Pulmonary artery endothelial cell (primary cell): ENCODE data around the gene TEAD3. TPM values are rescaled to one million over a fixed set of nuclear protein-coding genes. Genes with fewer than 3 reads are reported as not detected.
"Not testable (repeated sequence)": the region's sequence is repeated elsewhere in the genome, so short reads cannot be mapped to it uniquely, and the experiment has no call there.

Source experiments
- DNase-seq: peaks from one replicate; pipeline ENCODE4 v3.0.0-alpha.2; 2011; ENCODE audit warnings: low read depth, low spot score
- total RNA-seq: library from RNA; depleted of rRNA; stranded (reverse); fragments of >200 nt; gene quantifications from 2 replicates; pipeline ENCODE4 v1.2.3, GENCODE V29; 2014

TEAD3 gene
- total RNA-seq, 1 donor from 2014 or later, result 0.33 TPM

DNA sequence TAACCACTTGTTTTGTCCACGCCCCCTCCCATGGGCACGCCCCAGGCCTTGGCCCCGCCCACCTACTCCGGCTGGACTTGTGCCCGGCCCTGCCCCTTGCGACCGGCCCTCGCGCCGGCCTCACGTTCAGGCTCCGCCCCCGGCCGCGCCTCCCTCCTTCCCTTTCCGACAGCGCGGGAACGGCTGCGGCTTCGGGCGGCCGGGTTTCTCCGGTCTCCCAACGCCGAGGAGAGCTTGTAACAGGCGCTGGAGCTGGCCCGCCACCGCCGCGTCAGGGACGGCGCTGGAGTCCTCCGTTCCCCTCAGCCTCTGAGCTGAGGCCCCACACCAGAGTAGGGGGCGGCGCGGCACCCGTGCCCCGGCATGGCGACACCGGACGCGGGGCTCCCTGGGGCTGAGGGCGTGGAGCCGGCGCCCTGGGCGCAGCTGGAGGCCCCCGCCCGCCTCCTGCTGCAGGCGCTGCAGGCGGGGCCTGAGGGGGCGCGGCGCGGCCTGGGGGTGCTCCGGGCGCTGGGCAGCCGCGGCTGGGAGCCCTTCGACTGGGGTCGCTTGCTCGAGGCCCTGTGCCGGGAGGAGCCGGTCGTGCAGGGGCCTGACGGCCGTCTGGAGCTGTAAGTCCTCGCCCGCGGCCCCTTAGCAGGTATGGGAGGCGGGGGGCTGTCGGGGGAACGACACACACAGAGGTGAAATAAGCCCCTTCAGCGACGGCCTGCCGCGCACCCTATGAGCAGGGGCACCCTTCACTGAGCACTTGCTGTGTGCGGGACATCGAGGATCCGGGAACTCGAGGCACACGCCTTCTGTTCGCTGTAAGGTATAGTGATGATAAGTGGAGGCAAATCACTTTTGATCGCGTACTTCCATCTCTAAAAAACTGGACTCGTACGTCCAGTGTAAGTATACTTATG, 44.4 kb downstream of the TEAD3 start, which contains the start of gene FANCE:
TSS of gene FANCE (plus strand) at position 156 of the 908 bp plus-strand sequence. CDS start at position 364, 208 bp downstream.
- DNase-seq, result peak; percentile 66

DNA sequence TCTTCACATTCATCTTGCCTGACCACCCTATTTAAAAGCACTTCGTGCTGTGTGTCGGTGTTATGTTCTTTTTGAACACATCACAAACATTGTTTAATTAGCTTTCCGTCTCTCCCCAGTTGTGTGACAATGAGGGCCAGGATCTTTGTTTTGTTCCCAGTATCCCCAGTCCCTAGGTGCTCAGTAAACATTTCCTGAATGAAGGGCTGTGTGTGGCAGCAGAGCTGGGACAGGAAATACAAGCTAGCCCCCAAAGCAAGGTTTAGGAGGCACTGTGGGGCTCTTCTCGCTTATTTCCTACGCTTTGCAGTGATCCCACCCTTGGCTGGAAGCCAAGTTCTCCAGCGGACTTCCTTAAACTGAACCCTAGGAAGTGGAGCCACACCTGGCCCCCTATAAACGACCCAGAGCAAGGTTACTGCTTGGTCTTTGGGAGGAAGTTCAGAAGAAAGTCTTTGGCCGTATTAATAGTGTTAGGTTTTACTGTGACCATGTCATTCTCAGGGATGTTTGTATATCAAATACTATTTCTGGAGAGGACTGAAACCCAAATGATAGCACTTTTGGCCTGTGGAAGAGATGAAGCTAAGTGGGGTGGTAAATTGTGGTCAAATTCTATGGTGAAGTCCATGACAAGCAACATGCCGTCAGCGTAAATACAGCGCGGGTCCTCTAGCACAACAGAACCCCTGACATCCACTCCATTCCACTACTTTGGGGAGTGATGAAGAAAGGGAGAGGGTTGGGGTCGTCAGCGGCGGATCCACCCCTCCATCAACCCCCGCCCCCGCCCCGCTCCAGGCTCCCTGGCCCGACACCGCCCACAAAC, 45.3 kb downstream of the TEAD3 start:
- DNase-seq, result no peak

DNA sequence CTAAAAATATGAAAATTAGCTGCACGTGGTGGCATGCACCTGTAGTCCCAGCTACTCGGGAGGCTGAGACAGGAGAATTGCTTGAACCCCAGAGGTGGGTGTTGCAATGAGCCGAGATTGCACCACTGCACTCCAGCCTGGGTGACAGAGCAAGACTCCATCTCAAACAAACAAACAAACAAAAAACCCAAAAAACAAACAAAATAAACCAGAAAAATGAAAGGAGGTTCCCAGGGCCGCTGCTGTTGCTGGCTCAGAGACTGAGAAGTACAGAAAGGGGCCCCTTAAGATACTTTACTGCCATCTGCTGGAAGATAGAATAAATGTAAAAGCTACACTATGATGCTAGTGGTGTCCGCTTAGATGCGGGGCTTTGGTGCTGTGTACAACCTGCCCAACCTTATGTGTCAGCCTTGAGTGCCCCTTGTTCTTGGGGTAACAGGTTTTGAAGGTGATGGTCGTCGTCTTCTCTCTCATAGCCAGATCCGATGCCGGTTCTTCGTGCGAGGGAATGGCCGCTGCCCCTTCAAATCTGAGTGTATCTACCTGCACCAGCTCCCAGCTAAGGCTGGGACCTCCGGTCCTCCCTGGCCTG, 47.5 kb downstream of the TEAD3 start:
- DNase-seq, result no peak

DNA sequence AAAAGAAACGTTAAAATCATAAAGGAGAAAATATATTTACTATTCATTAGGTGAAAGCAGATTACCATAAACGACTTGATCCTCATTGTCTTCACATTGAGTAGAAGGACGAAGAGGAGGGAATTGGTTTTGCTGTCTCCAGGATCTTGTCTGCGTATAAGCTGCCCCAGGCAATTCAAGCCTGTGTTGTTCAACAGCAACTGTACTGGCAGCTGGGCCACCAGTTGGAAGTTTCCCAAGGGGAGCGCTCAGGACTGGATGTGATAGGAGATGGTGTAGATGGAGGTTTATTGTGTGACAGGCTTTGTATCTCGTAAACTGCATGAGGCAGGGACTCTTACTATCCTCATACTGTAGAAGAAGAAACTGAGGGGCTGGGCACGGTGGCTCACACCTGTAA, 48.7 kb downstream of the TEAD3 start:
- no peak for DNase-seq

DNA sequence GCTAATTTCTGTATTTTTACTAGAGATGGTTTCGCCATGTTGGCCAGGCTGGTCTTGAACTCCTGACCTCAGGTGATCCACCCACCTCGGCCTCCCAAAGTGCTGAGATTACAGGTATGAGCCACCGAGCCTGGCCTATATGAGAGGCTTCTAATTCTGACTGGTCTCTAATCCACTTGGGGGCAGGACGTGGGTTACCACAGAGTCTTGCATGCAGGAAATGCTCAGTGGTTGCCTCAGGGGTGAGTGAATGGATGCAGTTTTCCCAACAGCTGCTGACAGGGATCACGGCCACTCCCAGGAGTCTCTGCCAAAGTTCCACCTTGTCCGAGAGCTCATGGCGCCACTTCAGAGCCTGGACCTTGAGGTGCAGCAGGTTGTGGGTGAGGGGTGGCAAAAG, 51.2 kb downstream of the TEAD3 start:
- DNase-seq, result no peak

DNA sequence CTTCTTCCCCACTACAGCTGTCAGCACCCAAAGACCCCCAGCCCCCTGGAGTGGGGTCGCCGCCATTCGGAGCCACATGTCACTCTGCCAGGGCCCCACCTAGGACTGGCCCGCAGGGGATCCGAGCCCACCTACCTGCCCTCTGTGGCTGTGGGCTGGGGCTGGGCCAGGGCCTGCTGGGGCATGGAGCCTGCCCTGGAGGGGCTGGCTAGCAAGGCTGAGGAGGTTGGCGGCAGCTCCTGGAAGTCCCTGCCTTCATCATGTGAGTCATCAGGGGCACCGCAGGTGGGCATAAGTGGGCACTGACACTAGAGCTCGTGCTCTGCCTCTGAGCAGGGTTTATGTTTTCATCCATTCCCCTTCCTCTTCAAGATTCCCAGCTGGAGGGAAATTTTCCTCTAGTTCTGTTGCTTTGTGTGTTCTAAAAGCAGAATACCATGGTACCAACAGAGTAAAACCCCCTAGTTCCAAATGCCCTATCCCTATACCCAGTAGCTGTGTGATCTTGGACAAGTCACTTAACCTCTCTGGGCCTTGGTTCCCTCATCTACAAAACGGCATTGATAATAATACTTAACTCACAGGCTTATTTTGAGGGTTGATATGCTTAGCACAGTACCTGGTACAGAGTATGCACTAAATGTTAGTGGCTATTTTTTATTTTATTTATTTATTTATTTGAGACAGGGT, 53.4 kb downstream of the TEAD3 start:
- no peak for DNase-seq

DNA sequence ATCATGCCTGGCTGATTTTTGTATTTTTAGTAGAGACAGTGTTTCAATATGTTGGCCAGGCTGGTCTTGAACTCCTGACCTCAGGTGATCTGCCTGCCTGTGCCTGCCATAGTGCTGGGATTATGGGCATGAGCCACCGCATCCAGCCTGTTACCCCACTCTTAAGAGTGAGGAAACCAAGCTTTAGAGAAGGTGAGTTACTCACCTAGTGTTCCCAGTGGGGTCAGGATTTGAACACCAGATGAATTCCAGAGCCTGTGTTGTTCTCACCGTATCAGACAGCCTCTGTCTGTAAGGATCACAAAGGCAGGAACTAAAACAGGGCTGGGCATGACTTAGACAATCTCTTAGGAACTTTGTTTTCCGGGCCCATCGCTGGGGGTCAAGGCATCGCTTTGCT, 54.2 kb downstream of the TEAD3 start:
- DNase-seq, result no peak

DNA sequence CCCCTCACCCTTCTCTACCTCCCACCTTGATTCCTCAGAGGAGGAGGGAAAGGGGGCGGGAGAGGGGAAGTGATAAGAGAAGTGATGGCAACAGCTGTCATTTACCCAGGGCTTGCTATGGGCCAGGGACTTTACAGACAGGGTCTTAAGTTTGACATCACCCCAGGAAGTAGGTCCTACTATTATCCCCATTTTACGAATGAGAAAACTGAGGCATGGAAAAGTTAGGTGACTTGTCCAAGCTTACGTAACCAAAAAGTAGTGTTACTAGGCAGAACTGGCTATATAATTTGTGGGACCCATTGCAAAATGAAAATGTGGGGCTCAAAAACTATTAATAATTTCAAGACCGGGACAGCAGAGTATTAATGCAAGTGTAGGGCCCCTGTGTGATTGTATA, 55.2 kb downstream of the TEAD3 start:
- DNase-seq, result no peak

DNA sequence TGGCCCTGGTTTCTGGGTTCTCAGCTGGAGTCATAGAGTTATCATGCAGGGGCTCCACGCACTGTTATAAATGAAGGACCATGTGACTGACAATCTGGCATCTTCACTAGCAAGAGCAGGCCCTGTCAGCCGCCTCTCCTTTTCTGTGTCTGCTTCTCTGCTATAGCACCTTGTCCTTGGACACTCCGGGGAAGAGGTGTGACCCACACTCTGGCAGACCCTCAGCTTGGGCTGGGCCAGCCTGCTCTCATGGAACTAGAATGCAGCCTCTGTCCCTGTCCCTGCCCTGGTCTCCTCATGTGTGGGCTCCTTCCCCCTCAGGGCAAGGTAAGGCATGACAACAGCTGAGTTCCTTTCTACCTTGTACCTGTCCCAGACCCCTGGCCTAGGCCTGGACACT, 55.7 kb downstream of the TEAD3 start:
- no peak for DNase-seq

DNA sequence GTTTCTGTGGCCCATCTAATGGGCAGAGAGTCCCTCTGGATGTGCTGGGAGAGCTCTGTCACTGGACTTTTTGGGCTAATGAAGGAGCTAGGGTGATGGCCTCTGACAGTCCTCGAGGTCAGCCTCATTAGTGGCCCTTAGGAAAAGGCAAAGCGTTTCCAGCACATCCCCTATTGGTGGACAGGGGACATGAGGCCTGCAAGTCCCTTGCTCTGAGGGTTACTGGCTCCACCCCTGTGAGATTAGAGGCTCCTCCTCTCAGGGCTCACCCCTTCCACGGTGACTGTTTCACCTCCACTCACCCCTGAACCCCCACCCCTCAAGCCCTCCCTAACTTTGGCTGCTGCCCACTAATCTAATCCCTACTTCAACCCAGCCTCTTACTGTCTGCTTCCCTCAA, 57.6 kb downstream of the TEAD3 start:
- DNase-seq, result no peak

DNA sequence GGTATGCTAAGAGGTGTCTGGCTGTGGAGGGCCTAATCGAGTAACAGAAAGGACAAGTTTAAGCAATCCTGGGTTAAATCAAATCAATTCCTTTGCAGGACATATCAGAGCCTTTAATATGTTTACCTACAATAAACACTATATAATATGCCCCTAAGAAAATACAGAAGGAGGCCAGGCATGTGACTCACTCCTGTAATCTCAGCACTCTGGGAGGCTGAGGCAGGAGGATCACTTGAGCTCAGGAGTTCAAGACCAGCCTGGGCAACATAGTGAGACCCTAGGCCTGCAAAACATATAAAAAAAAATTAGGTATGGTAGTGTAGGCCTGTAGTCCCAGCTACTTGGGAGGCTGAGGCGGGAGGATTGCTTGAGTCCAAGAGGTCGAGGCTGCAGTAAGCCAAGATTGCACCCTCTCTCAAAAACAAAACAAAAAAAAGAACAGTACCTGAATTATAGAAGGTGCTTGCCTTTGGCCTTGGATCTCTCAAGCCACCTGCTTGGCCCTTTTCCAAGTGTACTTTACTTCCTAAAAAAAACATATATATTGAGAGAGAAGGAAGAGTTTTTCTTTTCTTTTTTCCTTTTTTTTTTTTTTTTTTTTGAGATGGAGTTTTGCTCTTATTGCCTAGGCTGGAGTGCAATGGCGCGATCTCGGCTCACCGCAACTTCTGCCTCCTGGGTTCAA, 58.4 kb downstream of the TEAD3 start:
- not testable (repeated sequence) for DNase-seq

DNA sequence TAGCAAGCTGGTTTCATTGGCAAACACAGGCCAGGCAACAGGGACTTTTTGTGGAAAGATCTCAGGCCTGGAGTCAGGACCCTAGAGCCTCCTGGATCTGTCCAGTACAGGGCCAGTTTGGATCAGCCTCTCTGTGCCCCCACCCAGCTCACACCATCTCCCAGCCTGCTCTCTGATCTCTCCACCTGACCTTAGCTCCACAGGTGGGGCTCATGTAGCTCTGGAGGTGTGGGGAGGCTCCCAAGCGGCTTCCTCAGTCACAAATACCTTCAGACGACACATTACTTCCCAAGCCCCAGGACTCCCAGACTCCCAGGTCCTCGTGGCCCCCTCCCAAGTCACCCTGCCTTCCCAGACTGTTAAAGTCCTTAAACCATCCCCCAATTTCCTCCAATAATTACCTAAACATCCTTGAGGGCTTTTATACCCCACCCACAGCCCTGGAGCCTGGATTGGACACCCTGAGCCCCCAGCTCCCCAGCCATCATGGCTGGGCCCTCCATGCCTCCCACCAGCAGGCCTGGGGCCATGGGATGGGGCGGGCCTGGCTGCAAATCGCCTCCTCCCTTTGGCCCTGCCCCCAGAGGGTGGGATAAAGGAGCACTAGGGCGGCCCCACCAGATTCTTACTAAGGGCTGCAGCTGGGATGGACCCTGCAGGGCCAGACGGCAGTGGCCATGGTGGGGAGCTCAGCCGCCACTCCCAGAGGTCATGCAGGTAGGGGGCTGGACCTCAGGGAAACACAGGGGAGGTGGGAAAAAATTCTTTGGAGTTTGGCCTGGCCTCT, 60.6 kb downstream of the TEAD3 start:
- no peak for DNase-seq

DNA sequence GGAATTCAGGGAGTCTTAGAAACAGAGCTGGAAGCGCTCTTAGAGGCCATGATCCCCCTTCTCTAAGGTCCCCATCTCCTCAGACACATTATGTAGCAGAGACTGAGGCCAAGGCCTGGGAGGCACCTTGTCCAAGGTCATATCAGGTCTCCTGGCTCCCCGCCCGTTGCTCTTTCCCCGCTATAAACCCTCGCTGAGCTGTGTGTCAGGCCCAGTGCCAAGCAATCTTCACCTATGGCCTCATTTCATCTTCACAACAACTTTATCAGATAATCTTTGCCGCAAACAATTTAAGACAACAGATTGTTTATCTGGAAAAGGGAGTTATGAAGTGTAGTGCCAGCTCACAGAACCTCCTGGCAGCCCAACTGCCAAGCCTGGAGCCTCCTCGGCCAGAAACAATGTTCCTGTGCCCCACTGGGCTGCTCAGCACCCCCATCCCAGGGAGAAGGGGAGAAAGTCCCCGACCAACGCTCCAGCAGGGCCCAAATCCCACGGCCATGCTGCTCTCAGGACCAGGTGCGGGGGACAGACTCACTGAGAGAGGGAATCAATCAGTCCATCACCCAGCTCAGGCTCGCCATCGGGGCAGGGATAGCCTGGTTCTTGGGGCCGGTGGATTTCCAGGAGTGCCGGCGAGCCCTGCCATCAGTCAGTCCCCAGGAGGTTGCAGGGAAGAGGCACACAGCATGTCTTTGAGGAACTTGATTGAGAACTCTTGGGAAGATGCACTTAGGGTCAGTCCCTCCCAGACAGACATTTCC, 61.6 kb downstream of the TEAD3 start:
- no peak for DNase-seq

DNA sequence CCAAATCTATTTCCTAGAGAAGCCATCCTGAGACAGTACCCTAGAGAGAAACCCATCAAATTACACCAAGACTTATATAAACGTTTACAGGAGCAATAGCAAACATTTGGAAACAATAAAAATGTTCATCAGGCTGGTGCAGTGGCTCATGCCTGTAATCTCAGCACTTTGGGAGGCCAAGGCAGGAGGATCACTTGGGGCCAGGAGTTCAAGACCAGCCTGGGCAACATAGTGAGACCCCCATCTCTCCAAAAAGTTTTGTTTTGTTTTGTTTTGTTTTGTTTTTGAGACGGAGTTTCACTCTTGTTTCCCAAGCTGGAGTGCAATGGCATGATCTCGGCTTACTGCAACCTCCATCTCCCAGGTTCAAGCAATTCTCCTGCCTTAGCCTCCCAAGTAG, 64.2 kb downstream of the TEAD3 start:
- not testable (repeated sequence) for DNase-seq

DNA sequence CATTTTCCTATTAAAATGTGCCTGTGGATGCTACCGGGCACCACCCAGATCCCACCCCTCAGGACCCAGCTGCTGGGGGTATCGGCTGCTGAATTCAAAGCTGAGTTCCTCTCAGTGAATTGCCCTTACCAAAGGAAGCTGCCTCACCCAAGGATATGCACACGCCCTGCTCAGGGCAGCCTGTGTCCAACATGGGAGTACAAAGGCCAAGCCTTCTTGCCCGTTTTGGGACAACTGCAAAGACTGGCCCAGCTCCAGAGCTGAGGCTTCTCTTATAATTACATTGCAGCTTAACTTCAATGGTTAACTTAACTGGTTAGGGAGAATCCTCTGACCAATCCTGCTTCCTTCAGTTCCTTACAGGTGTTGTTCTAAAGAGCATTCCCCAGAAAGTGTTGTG, 64.6 kb downstream of the TEAD3 start:
- no peak for DNase-seq

DNA sequence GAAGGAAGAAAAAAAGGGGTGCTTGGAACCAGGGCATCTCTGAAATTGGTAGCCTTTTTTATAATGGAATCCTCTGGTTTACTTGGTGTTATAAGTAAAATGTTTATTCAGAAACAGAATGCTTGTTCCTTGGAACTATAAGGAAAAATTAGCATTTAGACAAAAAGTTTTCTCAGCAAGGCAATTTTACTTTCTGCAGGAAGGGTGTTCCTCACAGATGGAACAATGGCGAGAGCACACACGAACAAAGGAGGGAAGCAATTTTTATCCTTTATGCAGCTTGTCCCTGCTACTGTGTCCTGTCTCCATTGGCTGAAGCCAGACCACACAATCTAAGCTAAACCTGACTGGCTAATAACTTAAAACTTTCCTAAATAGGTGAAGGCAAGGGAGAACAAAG, 67.4 kb downstream of the TEAD3 start:
- DNase-seq, result no peak

DNA sequence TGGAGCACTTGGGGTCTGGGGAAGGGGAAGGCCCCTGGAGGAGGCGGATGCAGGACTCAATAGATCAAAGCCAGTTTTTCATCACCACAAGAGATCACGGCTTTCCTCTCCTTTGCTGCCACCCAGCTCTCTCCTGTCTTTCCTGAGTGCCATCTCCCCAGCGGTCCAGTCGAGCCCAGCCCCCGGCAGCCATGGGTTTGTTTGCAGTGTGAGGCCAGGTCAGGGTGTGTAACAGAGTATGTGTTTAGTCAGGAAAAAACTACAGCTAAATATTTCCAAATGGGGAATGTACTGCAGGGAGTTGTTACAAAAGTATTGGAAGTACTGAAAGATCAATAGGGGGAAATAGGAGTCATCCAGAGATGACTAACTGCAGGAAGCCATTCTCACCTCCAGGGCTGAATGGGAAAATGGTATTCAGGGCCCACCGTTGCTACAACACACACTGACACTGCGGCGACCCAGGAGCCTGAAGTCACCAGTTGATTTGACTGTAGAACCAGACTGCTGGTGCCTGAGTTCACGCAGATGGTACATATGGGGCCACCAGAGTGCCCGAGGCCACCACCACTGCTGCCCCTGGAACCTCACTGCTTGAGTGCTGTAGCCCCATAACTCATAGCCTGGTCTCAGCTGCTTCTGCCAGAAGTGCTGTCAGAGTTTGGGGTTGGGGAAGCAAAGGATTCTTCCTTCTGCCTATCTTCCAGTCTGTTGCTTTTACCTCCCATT, 68.3 kb downstream of the TEAD3 start:
- DNase-seq, result no peak

DNA sequence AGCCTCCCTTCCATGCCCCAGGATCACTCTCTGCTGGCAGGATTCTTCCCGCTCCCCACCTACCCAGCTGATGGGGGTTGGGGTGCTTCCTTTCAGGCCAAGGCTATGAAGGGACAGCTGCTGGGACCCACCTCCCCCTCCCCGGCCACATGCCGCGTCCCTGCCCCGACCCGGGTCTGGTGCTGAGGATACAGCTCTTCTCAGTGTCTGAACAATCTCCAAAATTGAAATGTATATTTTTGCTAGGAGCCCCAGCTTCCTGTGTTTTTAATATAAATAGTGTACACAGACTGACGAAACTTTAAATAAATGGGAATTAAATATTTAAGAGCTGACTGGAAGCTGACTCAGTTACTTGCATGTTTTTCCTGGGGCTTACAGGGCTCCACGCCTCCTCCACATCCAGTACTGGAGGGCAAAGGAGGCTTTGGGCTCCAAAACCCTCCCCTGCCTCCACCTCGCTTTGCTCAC, 69.0 kb downstream of the TEAD3 start:
- no peak for DNase-seq
